Tibial nerve (tissue), 3 donors: Measurements from ENCODE around the gene UBXN2A.

Experiments used
- CTCF ChIP-seq, 5 experiments: fragments of 200-600 bp in 3 of 5; fragments of 450-650 bp in 2 of 5; sonication (generic) in 3 of 5; IDR thresholded peaks; one replicate each; pipeline ENCODE4 v1.5.1; 2016 to 2019; ENCODE audit warnings: antibody characterized with exemption in 5 of 5, mild to moderate bottlenecking in 3 of 5, moderate library complexity in 2 of 5
- POLR2A ChIP-seq, 2 donors: fragments of 450-650 bp; IDR thresholded peaks; one replicate each; pipeline ENCODE4 v1.6.1; 2017; ENCODE audit warnings: antibody characterized with exemption in 2 of 2, mild to moderate bottlenecking in 2 of 2, moderate library complexity in 2 of 2

GRCh38 chr2:24011250-24012104, 71.2 kb downstream of the UBXN2A start:
- no peak for TF ChIP-seq POLR2A (IDR thresholded peaks at IDR 0.05)
- TF ChIP-seq CTCF (IDR thresholded peaks at IDR 0.05) = no peak
